ENCODE measurements around the gene SMG6.
A peak's percentile ranks its signal among the peaks of the same experiment; 100 is the strongest.

SMG6 gene

GRCh38 chr17:2070241-2071023 is 233.2 kb downstream of the SMG6 start:
- TF ChIP-seq REST (IDR thresholded peaks at IDR 0.05; ENCODE audit: low read depth) (no peak), EP300 (IDR thresholded peaks at IDR 0.05; ENCODE audit: borderline replicate concordance) (no peak; the same call in 1 of the 2 replicates), YY1 (IDR thresholded peaks at IDR 0.05; ENCODE audit: low read depth) (no peak), NFIC (IDR thresholded peaks at IDR 0.05) (peak; percentile 50), CEBPB (IDR thresholded peaks at IDR 0.05) (no peak), TEAD4 (IDR thresholded peaks at IDR 0.05) (0 out of 2 replicates have a peak, but pooled peaks have one; percentile 26), ZBTB7A (IDR thresholded peaks at IDR 0.05; ENCODE audit: low read depth) (no peak), CREB1 (IDR thresholded peaks at IDR 0.05; ENCODE audit: low read depth) (no peak), TAF1 (IDR thresholded peaks at IDR 0.05; ENCODE audit: low read depth) (no peak), EGR1 (IDR thresholded peaks at IDR 0.05) (no peak), RAD21 (IDR thresholded peaks at IDR 0.05; ENCODE audit: low read depth) (peak; percentile 48), TCF12 (IDR thresholded peaks at IDR 0.05; ENCODE audit: low read depth) (no peak), FOXM1 (IDR thresholded peaks at IDR 0.05; ENCODE audit: borderline replicate concordance, low read depth) (no peak)
- TF ChIP-seq, protein P1, sequence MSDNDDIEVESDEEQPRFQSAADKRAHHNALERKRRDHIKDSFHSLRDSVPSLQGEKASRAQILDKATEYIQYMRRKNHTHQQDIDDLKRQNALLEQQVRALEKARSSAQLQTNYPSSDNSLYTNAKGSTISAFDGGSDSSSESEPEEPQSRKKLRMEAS (IDR thresholded peaks at IDR 0.05) = no peak; the same call in none of the 2 replicates
- TF ChIP-seq, protein P2, sequence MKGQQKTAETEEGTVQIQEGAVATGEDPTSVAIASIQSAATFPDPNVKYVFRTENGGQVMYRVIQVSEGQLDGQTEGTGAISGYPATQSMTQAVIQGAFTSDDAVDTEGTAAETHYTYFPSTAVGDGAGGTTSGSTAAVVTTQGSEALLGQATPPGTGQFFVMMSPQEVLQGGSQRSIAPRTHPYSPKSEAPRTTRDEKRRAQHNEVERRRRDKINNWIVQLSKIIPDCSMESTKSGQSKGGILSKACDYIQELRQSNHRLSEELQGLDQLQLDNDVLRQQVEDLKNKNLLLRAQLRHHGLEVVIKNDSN (IDR thresholded peaks at IDR 0.05) = no peak

DNA sequence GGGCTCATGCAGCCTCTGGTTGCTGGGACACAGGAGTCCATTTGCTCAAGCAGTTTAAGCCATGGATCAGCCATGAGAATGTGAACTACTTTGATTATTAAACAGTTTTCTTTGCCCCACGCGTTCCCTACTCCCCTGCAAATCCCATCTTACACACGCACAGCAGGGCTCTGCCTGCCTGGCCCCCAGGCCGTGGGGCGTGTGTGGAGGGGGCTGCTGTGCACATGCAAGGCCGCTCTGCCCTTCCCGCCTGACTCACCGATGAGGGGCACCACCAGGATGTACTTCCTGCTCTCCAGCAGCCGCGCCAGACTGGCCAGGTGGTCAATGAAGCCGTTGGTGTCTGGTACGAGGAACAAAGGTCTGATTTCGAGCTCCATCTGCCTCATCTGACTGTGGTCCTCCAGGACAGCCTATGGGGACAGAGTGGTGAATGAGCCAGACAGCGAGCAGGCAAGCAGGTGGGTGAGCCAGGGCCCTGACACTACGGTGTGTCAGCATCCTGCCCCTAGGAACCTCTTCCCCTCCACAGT is 235.0 kb downstream of the SMG6 start:
- TF ChIP-seq EGR1 (IDR thresholded peaks at IDR 0.05) (no peak), TAF1 (IDR thresholded peaks at IDR 0.05; ENCODE audit: low read depth) (no peak), CREB1 (IDR thresholded peaks at IDR 0.05; ENCODE audit: low read depth) (no peak)
- TF ChIP-seq, protein P1 (IDR thresholded peaks at IDR 0.05) = no peak

- TF ChIP-seq RAD21 (IDR thresholded peaks at IDR 0.05; ENCODE audit: low read depth) (no peak), ZBTB7A (IDR thresholded peaks at IDR 0.05; ENCODE audit: low read depth) (no peak), CREB1 (IDR thresholded peaks at IDR 0.05; ENCODE audit: low read depth) (no peak)
Observed at GRCh38 chr17:2068031-2068518, 235.5 kb downstream of the SMG6 start.

GRCh38 chr17:2067608-2068024 is 236.0 kb downstream of the SMG6 start:
- TF ChIP-seq TCF12 (IDR thresholded peaks at IDR 0.05; ENCODE audit: low read depth) (peak; percentile 92), TEAD4 (IDR thresholded peaks at IDR 0.05) (peak; percentile 84), NFIC (IDR thresholded peaks at IDR 0.05) (peak; percentile 93), REST (IDR thresholded peaks at IDR 0.05; ENCODE audit: low read depth) (no peak), ZBTB7A (IDR thresholded peaks at IDR 0.05; ENCODE audit: low read depth) (no peak), EP300 (IDR thresholded peaks at IDR 0.05; ENCODE audit: borderline replicate concordance) (peak; percentile 87), CEBPB (IDR thresholded peaks at IDR 0.05) (no peak), EGR1 (IDR thresholded peaks at IDR 0.05) (peak; percentile 81)
- TF ChIP-seq, protein P1 (IDR thresholded peaks at IDR 0.05) = peak; percentile 48; the same call in 1 of the 2 replicates

GRCh38 chr17:2067048-2067561 is 236.5 kb downstream of the SMG6 start:
- TF ChIP-seq FOXM1 (IDR thresholded peaks at IDR 0.05; ENCODE audit: borderline replicate concordance, low read depth) (no peak), TAF1 (IDR thresholded peaks at IDR 0.05; ENCODE audit: low read depth) (no peak), TCF12 (IDR thresholded peaks at IDR 0.05; ENCODE audit: low read depth) (no peak), NFIC (IDR thresholded peaks at IDR 0.05) (no peak), YY1 (IDR thresholded peaks at IDR 0.05; ENCODE audit: low read depth) (no peak), CREB1 (IDR thresholded peaks at IDR 0.05; ENCODE audit: low read depth) (no peak), EGR1 (IDR thresholded peaks at IDR 0.05) (no peak), EP300 (IDR thresholded peaks at IDR 0.05; ENCODE audit: borderline replicate concordance) (no peak), ZBTB7A (IDR thresholded peaks at IDR 0.05; ENCODE audit: low read depth) (no peak), RAD21 (IDR thresholded peaks at IDR 0.05; ENCODE audit: low read depth) (no peak), TEAD4 (IDR thresholded peaks at IDR 0.05) (no peak), CEBPB (IDR thresholded peaks at IDR 0.05) (no peak), REST (IDR thresholded peaks at IDR 0.05; ENCODE audit: low read depth) (no peak)
- TF ChIP-seq, protein P2 (IDR thresholded peaks at IDR 0.05) = no peak
- TF ChIP-seq, protein P1 (IDR thresholded peaks at IDR 0.05) = no peak

Measured in Ishikawa (cell line).